ENCODE data around the gene ALK.

DNA sequence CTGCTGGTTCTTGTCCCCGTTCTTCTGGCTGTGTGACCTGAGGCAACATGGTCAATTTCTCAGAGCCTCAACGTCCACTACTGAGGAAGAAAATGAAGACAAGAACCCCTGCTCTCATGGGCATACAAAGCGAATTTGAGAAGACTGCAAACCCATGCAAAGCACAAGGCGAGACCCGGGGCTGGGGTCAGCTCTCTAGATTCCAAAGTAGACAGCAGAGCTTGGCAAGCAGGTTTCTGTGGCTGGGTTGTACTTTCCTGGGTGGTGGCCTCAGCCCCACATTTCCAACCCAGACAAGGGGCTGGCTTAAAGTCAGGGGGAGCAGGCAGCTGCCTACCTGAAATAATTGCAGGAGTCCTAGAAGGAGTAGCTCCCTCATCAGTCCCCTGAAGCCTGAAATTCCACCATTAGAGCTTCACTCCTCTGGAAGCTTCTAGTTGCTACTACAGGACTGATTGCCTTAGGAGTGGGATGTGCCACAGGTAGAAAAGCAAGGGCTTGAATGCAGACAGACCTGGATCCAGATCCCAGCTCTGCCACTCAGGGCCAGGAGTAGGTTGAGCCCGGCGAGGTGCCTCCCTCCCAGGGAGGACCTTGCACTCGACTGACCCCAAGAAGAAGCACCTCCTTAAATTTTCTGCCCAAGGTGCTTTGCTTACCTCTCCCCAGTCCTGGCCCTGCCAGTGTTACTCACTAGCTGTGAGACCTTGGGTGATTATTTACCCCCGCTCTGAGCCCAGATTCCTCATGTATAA is 678.6 kb downstream of the ALK start:
- no peak for TF ChIP-seq POLR2A (IDR thresholded peaks at IDR 0.05; ENCODE audit: low read length)
- TF ChIP-seq GATA1 (IDR thresholded peaks at IDR 0.05; ENCODE audit: low read depth, low read length), result no peak
